HG02870 (cell line): ENCODE data around the gene BNIP1.

Experiments
- ATAC-seq: cut with Tn5 transposase; IDR thresholded peaks from one replicate; pipeline ENCODE4 v1.9.1; 2021; ENCODE audit warnings: mild to moderate bottlenecking, moderate library complexity; ENCODE audit not compliant: unreplicated experiment

Gene BNIP1

DNA sequence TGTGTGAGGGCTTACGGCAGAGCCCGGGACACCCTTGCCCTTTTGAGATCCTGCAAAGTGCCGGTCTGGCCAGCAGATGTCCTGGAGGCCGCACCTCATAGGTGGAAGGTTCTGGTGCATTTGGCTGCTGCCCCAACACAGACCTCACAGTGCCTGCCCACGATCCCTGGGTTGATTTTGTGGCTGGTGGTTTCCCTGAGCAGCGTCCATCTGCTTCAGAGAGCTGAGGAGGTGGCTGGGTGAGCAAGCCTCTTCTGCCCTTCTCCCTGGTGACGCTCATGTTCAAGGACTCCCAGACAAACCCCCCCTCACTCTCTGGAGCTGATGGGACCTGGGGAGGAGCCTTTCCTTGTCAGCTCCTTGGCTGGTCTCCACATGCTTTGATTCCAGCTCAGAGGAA, 18.9 kb downstream of the BNIP1 start:
- no peak for ATAC-seq

DNA sequence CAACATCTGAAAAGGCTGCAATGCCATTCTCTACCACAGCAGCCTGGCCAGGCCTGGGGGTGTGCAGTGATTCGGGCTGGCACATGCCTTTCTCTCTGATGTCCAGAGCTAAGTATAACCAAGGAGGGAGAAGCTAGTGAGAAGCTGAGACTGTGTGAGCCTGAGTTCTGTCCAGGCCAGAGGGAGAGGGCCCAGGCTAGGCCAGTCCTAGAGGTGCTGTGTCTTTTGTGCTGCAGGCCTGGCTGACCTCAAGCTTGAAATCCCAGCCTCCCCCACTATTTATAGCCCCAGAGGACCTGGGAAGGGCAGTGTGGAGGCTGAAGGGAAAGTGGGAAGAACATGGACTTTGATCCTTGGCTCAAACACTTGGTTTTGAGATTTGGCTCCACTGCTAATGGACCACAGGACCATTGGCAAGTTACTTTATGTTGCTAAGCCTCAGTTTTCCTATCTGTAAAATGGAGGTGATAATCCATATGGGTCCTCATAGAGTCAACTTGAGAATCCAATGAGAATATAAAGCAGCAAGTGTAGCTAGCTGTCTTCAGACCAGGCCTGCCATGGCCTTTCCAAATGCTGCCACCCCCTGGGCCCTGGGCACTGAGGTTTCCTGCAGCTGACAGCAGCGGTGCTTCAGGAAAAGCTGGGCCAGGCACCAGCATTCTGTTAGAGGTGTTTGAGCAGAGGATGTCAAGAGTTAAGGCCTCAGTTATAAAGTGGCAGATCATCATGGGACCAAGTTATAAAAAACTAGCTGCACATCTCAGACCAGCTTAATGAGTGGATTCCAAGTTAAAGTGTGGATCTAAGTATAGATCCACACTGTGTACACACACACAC, 21.1 kb downstream of the BNIP1 start:
- ATAC-seq: no peak

DNA sequence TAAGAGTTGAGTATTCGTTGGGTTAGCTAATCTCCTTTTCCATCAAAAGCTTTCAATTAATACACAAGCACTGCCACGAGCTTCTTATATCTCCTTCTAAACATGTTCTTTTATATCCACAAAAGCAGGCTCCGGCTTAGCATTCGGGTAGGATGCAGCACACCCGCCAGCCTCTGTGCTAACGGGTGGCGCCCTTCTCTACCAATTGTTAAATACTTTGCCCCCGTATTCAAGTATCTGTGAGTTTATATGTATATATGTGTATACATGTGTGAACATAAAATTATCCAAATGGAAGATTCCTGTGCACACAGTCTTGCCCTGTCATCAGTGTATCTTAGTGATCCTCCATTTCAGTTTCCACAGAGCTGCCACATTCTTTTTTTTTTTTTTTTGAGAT, 27.8 kb downstream of the BNIP1 start:
- no peak for ATAC-seq

GRCh38 chr5:173175523-173175922, 31.2 kb downstream of the BNIP1 start:
- ATAC-seq: no peak

DNA sequence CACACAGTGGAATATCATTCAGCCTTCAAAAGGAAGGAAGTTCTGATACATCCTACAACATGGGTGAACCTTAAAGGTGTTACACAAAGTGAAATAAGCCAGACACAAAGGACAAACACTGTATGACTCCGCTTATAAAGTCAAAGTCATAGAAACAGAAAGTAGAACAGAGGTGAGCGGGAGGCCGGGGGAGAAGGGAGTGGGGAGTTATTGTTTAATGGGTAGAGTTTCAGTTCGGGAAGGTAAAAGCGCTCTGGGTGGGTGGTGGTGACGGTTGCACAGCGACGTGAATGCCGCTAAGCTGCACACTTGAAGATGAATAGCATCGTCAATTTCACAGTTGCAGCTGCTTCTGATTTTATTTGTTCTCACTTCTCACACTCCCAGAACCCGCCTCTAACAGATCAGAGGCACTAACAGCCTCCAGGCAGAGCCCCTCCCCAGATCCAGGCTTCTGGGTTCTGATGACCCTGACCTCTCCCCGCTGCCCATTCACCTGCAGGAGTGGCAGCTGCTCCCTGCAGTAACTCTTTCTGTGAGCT, 34.1 kb downstream of the BNIP1 start:
- ATAC-seq: no peak

- ATAC-seq: no peak
Observed at GRCh38 chr5:173180331-173180730, 36.0 kb downstream of the BNIP1 start.

- ATAC-seq: no peak
Observed at GRCh38 chr5:173187054-173187743, 42.9 kb downstream of the BNIP1 start.

DNA sequence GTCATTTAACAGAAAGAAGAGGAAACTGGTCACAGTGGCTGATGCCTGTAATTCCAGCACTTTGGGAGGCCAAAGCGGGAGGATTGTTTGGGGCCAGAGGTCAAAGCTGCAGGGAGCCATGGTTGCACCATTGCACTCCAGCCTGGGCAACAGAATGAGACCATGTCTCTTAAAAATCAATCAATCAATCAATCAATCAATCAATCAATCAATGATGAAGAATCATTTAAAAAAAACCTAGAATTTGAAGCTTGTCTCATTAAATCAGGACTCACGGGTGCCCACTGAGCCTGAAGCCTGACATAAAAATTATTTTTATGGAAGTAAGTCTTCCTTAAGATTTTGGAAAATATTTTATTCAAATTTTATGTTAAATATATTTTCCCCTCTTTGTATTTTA, 43.9 kb downstream of the BNIP1 start:
- ATAC-seq: no peak

GRCh38 chr5:173191015-173191414, 46.7 kb downstream of the BNIP1 start:
- ATAC-seq: no peak

GRCh38 chr5:173191561-173191960, 47.2 kb downstream of the BNIP1 start:
- no peak for ATAC-seq

GRCh38 chr5:173192561-173192960, 48.2 kb downstream of the BNIP1 start:
- no peak for ATAC-seq

- no peak for ATAC-seq
Observed at GRCh38 chr5:173196133-173196952, 52.0 kb downstream of the BNIP1 start.

DNA sequence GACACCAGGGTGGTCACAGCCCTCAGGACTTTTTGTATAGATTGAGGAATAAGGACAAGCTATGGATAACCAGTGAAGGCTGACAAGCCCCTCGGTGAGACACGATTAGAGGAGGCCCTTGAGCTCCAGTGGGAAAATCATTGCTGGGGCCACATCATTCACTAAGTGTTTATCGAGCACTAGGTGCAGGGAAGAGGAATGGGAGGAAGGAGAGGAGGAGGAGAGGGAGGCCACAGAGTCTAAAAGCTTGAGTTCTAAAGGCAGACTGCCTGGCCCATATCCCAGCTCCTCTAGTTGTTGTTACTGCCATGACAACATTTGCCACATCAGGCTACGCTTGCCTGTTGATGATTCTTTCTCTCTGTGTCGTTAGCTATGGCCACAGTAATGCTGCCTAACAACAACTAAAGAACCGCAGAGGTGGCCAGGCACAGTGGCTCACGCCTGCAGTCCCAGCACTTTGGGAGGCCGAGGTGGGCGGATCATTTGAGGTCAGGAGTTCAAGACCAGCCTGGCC, 53.1 kb downstream of the BNIP1 start:
- no peak for ATAC-seq

DNA sequence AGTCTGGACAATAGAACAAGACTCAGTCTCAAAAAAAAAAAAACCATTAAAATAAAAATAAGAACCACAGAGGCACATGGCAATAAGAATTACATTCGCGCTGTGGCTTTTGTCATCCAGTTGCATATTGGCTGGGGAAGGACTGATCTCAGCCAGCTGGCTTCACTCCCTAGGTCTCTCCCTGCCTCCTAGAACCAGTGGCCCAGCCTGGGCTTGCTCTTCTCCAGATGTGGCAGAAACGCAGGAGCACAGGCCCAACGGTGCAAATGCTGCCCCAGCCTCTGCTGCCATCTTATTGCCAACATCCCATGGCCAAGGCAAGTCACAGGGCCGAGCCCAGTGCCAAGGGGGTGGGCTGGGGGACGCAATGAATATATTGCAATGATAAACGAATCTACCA, 53.7 kb downstream of the BNIP1 start:
- ATAC-seq: no peak

GRCh38 chr5:173200356-173200755, 56.0 kb downstream of the BNIP1 start:
- no peak for ATAC-seq

GRCh38 chr5:173201636-173202265, 57.4 kb downstream of the BNIP1 start:
- no peak for ATAC-seq

- ATAC-seq: no peak
Observed at GRCh38 chr5:173202266-173202875, 58.0 kb downstream of the BNIP1 start.

- ATAC-seq: no peak
Observed at GRCh38 chr5:173204185-173204979, 60.1 kb downstream of the BNIP1 start.

DNA sequence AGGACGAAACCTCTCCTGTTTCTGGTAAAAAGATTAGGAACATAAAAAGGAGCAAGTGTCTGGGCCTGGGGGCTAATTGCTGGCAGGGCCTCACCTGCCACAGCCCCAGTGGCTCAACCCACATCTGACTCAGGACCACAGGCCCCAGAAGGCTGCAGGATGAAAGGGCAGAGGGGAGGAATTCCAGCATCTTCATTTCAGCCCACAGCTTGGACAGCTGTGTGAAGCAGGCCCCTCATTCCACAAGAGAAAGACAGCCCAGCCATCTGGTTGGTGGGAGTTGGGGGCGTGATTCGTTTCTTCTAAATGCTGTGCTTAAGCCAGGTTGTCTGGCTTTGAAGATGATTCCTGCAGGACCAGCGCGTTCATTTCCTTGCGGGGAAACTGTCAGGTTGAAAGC, 61.6 kb downstream of the BNIP1 start:
- ATAC-seq: no peak
